ENCODE measurements around the gene PTPRH.
A peak's percentile ranks its signal among the peaks of the same experiment; 100 is the strongest.
"Not testable (repeated sequence)": the region's sequence is repeated elsewhere in the genome, so short reads cannot be mapped to it uniquely, and the experiment has no call there.

The PTPRH gene

DNA sequence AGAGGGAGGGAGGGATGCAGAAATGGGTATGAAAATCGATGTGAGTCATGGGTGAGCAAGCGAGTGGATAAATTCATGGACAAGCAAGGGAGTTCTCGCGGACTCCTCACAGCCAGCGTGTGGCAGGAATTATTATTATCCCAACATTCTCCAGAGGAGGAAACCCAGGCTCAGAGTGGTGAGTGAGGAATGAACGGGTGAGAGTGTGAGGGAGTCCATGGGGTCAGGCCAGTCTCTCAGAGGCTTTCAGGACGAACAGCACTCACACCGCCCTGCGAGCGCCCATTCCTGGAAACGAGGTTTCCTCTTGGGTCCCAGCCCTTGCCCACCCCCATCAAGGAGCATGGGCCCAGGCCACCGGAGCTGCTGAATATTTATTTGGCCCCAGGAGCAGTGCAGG, 36.6 kb downstream of the PTPRH start:
- H3K4me3 ChIP-seq (ENCODE audit: low read depth, low read length), result no peak overlapping the region
- TF ChIP-seq, protein P1, sequence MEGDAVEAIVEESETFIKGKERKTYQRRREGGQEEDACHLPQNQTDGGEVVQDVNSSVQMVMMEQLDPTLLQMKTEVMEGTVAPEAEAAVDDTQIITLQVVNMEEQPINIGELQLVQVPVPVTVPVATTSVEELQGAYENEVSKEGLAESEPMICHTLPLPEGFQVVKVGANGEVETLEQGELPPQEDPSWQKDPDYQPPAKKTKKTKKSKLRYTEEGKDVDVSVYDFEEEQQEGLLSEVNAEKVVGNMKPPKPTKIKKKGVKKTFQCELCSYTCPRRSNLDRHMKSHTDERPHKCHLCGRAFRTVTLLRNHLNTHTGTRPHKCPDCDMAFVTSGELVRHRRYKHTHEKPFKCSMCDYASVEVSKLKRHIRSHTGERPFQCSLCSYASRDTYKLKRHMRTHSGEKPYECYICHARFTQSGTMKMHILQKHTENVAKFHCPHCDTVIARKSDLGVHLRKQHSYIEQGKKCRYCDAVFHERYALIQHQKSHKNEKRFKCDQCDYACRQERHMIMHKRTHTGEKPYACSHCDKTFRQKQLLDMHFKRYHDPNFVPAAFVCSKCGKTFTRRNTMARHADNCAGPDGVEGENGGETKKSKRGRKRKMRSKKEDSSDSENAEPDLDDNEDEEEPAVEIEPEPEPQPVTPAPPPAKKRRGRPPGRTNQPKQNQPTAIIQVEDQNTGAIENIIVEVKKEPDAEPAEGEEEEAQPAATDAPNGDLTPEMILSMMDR (IDR thresholded peaks at IDR 0.05; ENCODE audit: low read depth, low read length, missing control alignments), result no peak
- no peak for DNase-seq (ENCODE audit: low read depth)

DNA sequence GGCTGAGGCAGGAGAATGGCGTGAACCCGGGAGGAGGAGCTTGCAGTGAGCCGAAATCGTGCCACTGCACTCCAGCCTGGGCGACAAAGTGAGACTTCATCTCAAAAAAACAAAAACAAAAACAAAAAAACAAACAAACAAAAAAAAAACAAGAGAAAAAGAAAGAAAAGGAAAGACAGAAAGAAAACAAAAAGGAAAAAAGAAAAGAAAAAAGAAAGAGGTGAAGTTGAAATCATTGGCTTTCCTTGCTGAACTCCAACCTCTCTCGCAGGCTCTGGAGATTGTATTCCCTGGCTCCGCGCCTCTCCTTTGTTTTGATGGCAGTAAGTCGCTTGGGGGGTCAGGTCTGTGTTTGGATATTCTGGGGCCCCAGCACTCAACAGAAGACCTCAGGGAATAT, 37.0 kb downstream of the PTPRH start:
- DNase-seq (ENCODE audit: low read depth); H3K4me3 ChIP-seq (ENCODE audit: low read depth, low read length): not testable (repeated sequence)

DNA sequence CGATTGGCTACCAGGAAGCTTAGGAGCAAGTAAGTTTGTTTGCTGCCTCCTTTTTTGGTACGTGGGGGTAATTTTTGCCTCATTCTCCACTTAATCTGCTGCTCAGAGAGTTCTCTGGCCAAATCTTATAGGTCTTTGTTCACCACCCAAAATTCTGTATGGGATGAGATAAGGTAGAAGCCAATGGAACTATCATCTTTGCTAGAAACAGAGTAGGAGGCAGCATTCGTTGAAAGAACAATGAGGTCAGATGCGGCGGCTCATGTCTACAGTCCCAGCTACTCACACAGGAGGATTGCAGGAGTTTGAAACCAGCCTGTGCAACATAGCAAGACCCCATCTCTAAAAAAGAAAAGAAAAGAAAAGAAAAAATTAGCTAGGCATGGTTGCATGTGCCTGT, 37.9 kb downstream of the PTPRH start:
- TF ChIP-seq, protein P1 (IDR thresholded peaks at IDR 0.05; ENCODE audit: low read depth, low read length, missing control alignments), result no peak
- DNase-seq (ENCODE audit: low read depth), result no peak
- no peak overlapping the region for H3K4me3 ChIP-seq (ENCODE audit: low read depth, low read length)

DNA sequence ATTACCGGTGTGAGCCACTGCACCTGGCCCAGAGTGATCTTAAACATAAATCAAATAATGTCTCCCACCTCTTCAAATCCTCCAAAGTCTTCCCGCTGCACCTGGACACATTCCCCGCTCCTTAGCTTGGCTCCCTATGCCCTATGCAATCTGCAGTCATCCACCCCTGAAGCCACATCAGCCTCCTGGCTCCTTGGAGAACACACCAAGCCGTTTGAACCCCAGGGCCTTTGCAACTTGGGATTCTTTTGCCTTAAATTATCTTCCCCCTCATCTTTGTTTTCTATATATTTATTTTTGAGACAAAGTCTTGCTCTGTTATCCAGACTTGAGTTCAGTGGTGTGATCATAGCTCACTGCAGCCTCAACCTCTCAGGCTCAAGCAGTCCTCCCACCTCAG, 40.2 kb downstream of the PTPRH start:
- H3K4me3 ChIP-seq (ENCODE audit: low read depth, low read length), result no peak overlapping the region
- no peak for DNase-seq (ENCODE audit: low read depth)
- TF ChIP-seq, protein P1 (IDR thresholded peaks at IDR 0.05; ENCODE audit: low read depth, low read length, missing control alignments), result no peak

DNA sequence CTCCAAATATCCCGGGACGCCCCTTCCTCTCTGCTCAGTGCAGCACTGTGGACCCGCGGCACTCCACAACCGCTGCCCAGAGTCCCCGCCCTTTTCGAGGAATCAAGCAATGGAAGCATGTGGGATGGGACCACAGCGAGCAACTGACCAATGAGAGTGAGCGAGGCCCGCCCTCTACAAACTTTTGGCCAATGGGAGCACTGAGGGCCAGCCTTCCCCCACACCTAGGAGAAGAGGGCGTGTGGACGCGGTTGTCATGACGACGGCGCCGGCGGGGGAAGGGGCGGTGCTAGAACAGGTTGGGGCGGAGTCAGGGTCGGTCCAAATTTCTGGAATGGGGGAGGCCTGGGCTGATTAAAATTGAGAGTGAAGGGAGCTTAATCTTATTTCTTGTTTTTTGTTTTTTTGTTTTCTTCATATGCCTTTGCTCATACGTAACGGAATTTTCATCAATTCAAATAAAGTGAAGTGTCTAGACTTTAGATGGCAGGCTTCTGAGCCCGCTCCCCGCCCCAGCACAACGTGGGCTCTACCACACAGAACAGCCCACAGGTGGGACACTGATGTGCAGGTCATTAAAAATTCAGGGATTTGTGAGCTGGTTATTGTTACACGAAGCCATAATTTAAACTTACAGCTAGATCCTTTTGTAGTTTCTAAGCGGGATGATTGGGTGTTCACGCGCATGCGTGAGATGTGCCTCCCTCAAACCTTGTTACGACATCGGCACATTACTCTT, 42.6 kb downstream of the PTPRH start, which contains the start of gene DNAAF3:
DNAAF3 (minus strand) TSS at position 84 of the 739 bp plus-strand sequence. CDS start 200 bp downstream, outside the sequence.
- TF ChIP-seq, protein P1 (IDR thresholded peaks at IDR 0.05; ENCODE audit: low read depth, low read length, missing control alignments), result no peak
- H3K4me3 ChIP-seq (ENCODE audit: low read depth, low read length), result peak within 1 kb of the TSS; percentile 21
- DNase-seq (ENCODE audit: low read depth), result peak; percentile 73

DNA sequence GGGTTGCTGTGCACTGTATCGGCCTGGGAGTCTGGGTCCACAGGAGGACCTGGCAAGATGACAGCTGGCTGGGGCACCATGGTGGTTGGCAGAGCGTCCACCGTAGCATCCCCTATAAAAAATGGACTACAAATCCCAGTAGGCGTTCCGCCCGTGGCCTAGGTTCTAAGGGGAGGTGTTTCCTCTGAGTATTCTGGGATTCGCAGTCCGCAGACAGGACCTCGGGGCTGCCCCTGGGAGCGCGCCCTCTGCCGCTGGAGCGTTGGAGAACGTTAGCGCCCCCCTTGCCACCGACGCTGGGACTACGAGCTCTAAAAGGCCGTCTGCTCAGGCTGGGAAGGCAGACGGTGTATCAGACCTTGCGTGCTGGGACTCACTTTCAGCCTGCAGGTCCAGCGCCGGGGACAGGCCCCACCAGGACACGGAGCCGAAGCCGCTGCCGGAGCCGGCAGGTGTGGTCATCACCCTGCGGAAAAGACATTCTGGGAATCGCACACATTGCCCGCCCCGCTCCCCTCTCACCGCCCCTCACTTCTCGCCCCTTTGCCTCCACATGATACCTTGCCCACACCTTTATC, 43.3 kb downstream of the PTPRH start:
- TF ChIP-seq, protein P1 (IDR thresholded peaks at IDR 0.05; ENCODE audit: low read depth, low read length, missing control alignments), result peak; percentile 24
- no peak for DNase-seq (ENCODE audit: low read depth)
- H3K4me3 ChIP-seq (ENCODE audit: low read depth, low read length), result peak overlapping the region; percentile 21

DNA sequence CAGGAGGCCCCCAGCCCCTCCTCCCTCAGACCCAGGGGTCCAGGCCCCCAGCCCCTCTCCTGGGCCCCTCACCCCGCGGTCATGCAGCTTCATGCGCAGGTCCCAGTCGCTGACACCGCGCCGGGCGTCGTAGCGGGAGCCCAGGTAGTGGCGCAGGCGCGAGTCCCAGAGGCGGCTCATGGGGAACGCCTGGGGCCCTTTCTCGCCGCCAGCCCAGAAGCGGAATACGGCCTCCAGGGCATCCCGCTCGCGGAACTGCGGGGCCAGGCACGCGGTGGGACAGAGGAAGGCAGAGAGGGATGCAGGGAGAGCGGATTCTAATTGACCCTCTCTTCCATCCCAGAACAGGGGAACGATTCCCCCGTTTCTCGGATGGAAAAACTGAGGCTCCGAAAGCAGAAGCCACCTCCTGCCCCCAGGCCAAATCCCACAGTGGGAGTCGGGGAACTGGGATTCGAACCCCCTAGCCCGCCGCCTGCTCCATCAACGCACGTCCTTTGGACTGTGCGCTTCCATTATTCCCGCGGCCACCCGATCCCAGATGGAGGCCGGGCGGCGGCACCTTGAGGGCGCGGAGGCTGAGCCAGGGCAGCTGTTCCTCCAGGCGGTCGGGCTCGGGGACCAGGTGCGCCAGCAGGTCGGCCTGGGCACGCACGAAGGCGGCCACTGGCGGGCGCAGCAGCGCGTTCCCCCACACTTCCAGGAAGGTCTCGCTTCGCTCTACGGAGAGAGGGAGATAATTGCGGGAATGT, 47.6 kb downstream of the PTPRH start:
- no peak for DNase-seq (ENCODE audit: low read depth)
- TF ChIP-seq, protein P1 (IDR thresholded peaks at IDR 0.05; ENCODE audit: low read depth, low read length, missing control alignments), result no peak
- H3K4me3 ChIP-seq (ENCODE audit: low read depth, low read length), result no peak overlapping the region
